Neural crest cell (in vitro differentiated cells): ENCODE results near the gene ARMC9. TPM values are rescaled to one million over a fixed set of nuclear protein-coding genes. Genes with fewer than 3 reads are reported as not detected.

Experiments
- DNase-seq: peaks from one replicate; pipeline ENCODE4 v3.0.0; 2021; ENCODE audit warnings: low read depth, mixed read lengths, low spot score
- H3K27ac Mint-ChIP-seq: one replicate; pipeline ENCODE4 v1.8.0; 2021; ENCODE audit warnings: mild to moderate bottlenecking, mixed read lengths; ENCODE audit not compliant: unreplicated experiment
- H3K27me3 Mint-ChIP-seq: 2 replicates; pipeline ENCODE4 v1.8.0; 2021; ENCODE audit warnings: low read depth, mild to moderate bottlenecking, mixed read lengths
- H3K36me3 Mint-ChIP-seq: 2 replicates; pipeline ENCODE4 v1.8.0; 2021; ENCODE audit warnings: low read depth, mild to moderate bottlenecking, mixed read lengths
- H3K4me1 Mint-ChIP-seq: 2 replicates; pipeline ENCODE4 v1.8.0; 2021; ENCODE audit warnings: mixed read lengths
- H3K4me3 Mint-ChIP-seq: one replicate; pipeline ENCODE4 v1.8.0; 2021; ENCODE audit warnings: mild to moderate bottlenecking, mixed read lengths
- H3K9me3 Mint-ChIP-seq: 2 replicates; pipeline ENCODE4 v1.8.0; 2021; ENCODE audit warnings: mixed read lengths
- total RNA-seq: library from RNA; stranded (reverse); gene quantifications from 2 replicates; pipeline ENCODE4 v1.2.1, GENCODE V29; 2021
- TF ChIP-seq, protein P1 (sequence below): fragments of 200-600 bp; sonication (generic); conservative IDR thresholded peaks from 2 replicates; pipeline ENCODE4 v1.5.0; 2021; ENCODE audit warnings: antibody characterized with exemption, mild to moderate bottlenecking

ARMC9 gene
- total RNA-seq, 1 donor from 2014 or later = 35.0 TPM

DNA sequence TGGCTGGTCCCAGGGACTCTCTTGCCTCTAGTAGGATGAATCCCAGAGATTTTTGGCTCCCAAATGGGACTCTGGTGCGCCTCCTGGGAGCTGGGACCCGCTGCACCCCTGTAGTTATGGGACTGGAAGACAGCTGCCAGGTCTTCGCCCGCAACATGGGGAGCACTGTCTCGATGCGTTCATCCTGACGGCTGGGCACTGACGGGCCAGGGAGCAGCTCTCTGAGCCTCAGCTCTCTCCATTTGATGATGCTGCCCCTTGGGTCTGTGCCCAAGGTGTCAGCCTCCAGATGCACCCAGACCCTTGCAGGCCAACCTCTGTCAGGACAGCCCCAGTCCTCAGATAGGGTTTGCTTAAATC, 9.3 kb upstream of the ARMC9 start:
- no peak overlapping the region for H3K27ac Mint-ChIP-seq
- H3K36me3 Mint-ChIP-seq = no peaks in the 10 kb centered on the region
- TF ChIP-seq, protein P1, sequence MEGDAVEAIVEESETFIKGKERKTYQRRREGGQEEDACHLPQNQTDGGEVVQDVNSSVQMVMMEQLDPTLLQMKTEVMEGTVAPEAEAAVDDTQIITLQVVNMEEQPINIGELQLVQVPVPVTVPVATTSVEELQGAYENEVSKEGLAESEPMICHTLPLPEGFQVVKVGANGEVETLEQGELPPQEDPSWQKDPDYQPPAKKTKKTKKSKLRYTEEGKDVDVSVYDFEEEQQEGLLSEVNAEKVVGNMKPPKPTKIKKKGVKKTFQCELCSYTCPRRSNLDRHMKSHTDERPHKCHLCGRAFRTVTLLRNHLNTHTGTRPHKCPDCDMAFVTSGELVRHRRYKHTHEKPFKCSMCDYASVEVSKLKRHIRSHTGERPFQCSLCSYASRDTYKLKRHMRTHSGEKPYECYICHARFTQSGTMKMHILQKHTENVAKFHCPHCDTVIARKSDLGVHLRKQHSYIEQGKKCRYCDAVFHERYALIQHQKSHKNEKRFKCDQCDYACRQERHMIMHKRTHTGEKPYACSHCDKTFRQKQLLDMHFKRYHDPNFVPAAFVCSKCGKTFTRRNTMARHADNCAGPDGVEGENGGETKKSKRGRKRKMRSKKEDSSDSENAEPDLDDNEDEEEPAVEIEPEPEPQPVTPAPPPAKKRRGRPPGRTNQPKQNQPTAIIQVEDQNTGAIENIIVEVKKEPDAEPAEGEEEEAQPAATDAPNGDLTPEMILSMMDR = no peak
- no peak for DNase-seq
- peaks cover 19% of the 10 kb centered on the region for H3K4me1 Mint-ChIP-seq
- H3K4me3 Mint-ChIP-seq = no peak overlapping the region
- H3K27me3 Mint-ChIP-seq = peaks cover 5% of the 10 kb centered on the region
- no peaks in the 10 kb centered on the region for H3K9me3 Mint-ChIP-seq

DNA sequence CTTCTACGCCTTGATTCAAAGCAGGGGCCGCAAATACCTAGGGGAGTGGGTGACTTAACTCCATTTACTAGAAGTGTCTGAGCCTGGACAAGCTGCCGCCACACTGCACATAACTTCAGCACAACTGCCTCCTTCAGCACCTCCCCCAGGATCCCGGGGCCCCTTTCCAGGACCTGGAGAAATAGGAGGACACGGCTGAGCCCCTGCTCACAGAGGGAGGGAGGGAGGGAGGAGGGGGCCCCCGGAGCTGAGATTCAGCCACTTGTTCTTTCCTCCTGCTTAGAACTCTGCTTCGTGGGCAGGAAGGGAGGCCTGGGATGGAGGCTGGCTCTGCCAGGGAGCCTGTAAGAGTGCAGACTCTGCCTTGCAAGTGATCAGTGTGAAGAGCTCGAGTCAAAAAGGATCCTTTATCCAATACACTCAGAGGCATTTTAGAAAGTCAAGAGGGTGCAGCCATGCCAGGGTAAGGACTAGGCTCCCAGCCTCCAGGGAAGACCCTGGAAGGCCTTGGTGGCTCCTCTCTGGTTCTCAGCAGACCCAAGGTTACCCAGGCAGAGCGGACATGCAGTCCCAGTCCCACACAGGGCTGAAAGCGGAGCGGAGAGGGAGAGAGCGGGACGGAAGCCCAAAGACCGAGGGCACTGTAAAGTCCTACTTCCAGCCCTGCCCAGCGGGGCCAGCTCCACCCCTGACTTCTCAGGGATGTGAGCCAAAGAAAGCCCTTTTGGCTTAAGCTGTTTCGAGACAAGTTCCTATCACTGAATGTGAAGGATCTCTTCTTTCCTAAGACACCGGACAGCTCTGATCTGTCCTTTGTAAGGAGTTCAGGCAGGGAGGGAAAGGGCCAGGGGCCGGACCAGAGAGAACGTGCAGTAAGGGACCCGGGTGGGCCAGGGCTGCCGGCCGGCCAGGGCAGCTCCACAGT, 8.6 kb upstream of the ARMC9 start:
- TF ChIP-seq, protein P1 = no peak
- Mint-ChIP-seq H3K27me3 (peaks cover 5% of the 10 kb centered on the region), H3K9me3 (no peaks in the 10 kb centered on the region), H3K36me3 (no peaks in the 10 kb centered on the region), H3K4me1 (peaks cover 19% of the 10 kb centered on the region), H3K27ac (no peak overlapping the region), H3K4me3 (peak overlapping the region; percentile 31)
- no peak for DNase-seq

DNA sequence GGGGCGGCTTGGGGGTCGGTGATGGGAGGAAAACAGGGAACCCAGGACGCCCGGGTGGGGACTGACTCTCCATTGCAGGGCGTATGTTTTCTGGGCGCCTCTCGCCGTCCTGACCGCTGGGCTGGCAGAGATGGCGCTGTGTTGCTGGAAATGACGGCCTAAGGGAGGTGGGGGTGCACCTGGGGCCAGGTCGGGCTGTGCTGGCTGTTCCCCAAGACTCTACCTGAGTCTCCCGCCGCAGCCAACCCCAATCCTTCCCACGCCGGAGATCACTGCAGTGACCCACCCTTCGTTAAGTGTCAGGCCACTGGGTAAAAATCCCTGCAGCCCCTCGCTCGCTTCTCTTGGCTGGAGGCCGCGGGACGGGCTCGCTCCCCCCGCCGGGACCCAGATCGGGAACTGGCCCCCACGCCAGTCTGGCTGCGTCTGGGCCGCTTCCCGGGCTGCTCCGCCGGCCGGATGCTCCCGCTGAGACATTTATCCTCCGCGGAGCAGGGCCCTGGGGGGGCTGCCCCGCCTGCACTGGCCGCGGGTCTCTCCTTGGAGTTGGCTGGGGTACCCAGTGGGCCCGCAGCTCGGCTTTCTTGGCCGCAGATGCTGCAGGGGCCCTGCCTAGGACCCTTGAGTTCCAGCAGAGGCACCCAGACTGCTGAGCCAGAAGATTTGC, 7.8 kb upstream of the ARMC9 start:
- no peak overlapping the region for H3K4me3 Mint-ChIP-seq
- peaks cover 19% of the 10 kb centered on the region for H3K4me1 Mint-ChIP-seq
- TF ChIP-seq, protein P1 = no peak
- no peaks in the 10 kb centered on the region for H3K9me3 Mint-ChIP-seq
- no peaks in the 10 kb centered on the region for H3K36me3 Mint-ChIP-seq
- peaks cover 5% of the 10 kb centered on the region for H3K27me3 Mint-ChIP-seq
- DNase-seq = no peak
- H3K27ac Mint-ChIP-seq = no peak overlapping the region

DNA sequence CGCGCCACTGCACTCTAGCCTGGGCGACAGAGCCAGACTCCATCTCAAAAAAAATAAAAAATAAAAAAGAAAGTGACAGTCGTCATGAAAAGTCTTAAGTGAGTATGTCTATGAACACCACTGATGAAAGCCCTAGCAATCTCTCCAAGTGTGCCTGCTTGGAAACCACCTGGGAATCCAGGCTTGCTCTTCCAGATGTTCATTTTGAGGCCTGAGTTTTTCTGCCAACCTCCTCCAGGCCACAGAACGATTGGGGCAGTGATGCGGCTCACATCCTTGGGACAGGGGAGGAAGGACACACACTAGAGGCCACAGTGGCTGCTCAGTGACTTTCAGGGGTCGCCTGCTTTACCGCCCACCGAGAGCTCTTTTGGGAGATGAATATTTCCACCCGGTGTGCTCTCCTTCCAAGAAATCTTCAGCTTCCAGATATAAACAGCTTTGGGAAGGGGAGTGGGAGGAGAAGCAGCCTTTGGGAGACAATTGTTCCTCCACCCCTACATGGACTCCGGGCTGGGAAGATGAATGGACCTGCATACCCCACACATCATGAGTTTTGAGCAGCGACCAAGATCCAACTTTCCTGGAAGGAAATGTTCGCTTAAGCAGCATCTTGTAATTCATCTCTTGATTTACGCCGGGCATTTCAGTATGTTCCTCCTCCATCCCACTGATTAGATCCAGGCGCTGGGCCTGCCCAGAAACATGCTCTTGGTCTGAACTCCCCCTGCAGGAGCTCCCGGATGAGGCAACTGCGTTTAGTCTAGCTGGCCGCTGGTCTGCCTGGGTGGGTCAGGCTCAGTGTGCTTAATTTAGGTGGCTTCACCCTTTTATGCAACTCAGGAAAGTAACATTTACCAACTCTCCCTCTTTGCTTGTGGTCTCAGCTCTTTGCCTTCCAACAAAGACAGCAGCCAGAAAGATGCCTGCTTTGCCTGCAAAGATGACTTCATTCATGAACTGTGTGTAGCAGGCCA, 6.2 kb upstream of the ARMC9 start:
- peak overlapping the region; percentile 23 for H3K27ac Mint-ChIP-seq

More for the DNA sequence above, 6.2 kb upstream of the ARMC9 start:
- Mint-ChIP-seq H3K4me3 (peak overlapping the region; percentile 41), H3K27me3 (peaks cover 5% of the 10 kb centered on the region), H3K4me1 (peaks cover 19% of the 10 kb centered on the region), H3K9me3 (no peaks in the 10 kb centered on the region), H3K36me3 (no peaks in the 10 kb centered on the region)
- TF ChIP-seq, protein P1 = peak; percentile 60
- DNase-seq = peak; percentile 55
